Esophagus squamous epithelium (tissue), 4 donors: ENCODE measurements around the gene R3HDM4.

Experiments
- CTCF ChIP-seq, 6 experiments: fragments of 450-650 bp in 4 of 6; fragments of 200-600 bp in 2 of 6; sonication (generic) in 2 of 6; IDR thresholded peaks; one replicate each; pipeline ENCODE4 v1.5.1; 2016 to 2019; ENCODE audit warnings: antibody characterized with exemption in 6 of 6, mild to moderate bottlenecking in 4 of 6, moderate library complexity in 4 of 6
- POLR2A ChIP-seq, 4 donors: fragments of 450-650 bp; IDR thresholded peaks; one replicate each; pipeline ENCODE4 v1.6.1; 2017; ENCODE audit warnings: antibody characterized with exemption in 4 of 4, mild to moderate bottlenecking in 4 of 4, moderate library complexity in 3 of 4

DNA sequence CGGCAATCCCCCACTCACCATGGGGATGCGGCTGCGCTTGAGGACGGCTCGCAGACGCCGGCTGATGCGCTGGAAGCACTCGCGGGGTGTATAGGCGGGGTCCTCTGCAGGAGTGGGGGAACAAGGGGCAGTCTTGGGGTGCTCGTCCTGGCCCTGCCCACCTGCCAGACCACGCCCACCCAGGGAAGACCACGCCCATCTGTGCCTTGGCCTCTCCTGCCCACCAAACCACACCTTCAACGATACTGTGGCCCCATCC lies 13.0 kb downstream of the R3HDM4 start:
- no peak for TF ChIP-seq CTCF (IDR thresholded peaks at IDR 0.05)
- no peak for TF ChIP-seq POLR2A (IDR thresholded peaks at IDR 0.05)
